ENCODE measurements around the gene PTPRK. TPM values are rescaled to one million over a fixed set of nuclear protein-coding genes. Genes with fewer than 3 reads are reported as not detected.

The PTPRK gene
- total and polyA plus RNA-seq, 2 of the 8 experiments (the other 6 are each of a cell fraction or from before 2014, with no cell fraction given) = 11.4 to 47.3 TPM

GRCh38 chr6:128152551-128152950, 367.8 kb downstream of the PTPRK start:
- Histone ChIP-seq H3K79me1 (ENCODE audit: low read depth, low read length) (no peaks in the 10 kb centered on the region), H3K18ac (ENCODE audit: extremely low read depth, low read length) (no peak overlapping the region), H3K4me2 (ENCODE audit: insufficient read depth in 1 of 2, low read depth in 2 of 2, low read length in 2 of 2) (no peak overlapping the region), H4K20me1 (replicated peaks in 1 of 2; ENCODE audit: control insufficient read depth in 1 of 2, insufficient read depth in 2 of 2, low read length in 2 of 2) (no peaks in the 10 kb centered on the region), H2BK20ac (ENCODE audit: low read length) (no peak overlapping the region), H2AK5ac (ENCODE audit: low read depth, low read length) (no peak overlapping the region), H3K27me3 (replicated peaks in 1 of 4; ENCODE audit: control insufficient read depth in 3 of 4, extremely low read depth in 1 of 4, insufficient read depth in 3 of 4, low read length in 3 of 4) (no peaks in the 10 kb centered on the region), H4K5ac (ENCODE audit: insufficient read length, low read depth, low read length) (no peak overlapping the region), H2BK5ac (ENCODE audit: low read depth, low read length) (no peak overlapping the region), H2BK120ac (replicated peaks; ENCODE audit: low read depth, low read length) (no peak overlapping the region), H3K23ac (ENCODE audit: insufficient read length) (no peak overlapping the region), H4K8ac (ENCODE audit: extremely low read depth, insufficient read depth, low read length) (no peak overlapping the region), H3K4me1 (replicated peaks in 1 of 4; ENCODE audit: control insufficient read depth in 3 of 4, insufficient read depth in 4 of 4, low read length in 3 of 4) (no peaks in the 10 kb centered on the region), H3K9ac (replicated peaks in 1 of 4; ENCODE audit: extremely low read depth in 1 of 4, low read depth in 3 of 4, low read length in 3 of 4) (no peak overlapping the region), H2AFZ (ENCODE audit: low read length) (no peak overlapping the region), H3K4ac (replicated peaks; ENCODE audit: insufficient read length, low read depth, low read length) (no peak overlapping the region), H3K36me3 (ENCODE audit: control insufficient read depth in 2 of 4, insufficient read depth in 4 of 4, low read length in 3 of 4) (no peaks in the 10 kb centered on the region), H2BK15ac (ENCODE audit: low read length) (no peak overlapping the region), H3K79me2 (ENCODE audit: control insufficient read depth in 1 of 2, insufficient read depth in 2 of 2, low read length in 2 of 2) (no peaks in the 10 kb centered on the region), H3K14ac (ENCODE audit: insufficient read length) (no peak overlapping the region), H2BK12ac (ENCODE audit: low read depth, low read length) (no peak overlapping the region), H3K9me3 (ENCODE audit: insufficient read depth in 2 of 2, low read depth in 1 of 2, low read length in 1 of 2) (no peaks in the 10 kb centered on the region), H3K4me3 (ENCODE audit: extremely low read depth in 1 of 4, insufficient read depth in 2 of 4, low read depth in 3 of 4, low read length in 4 of 4) (no peak overlapping the region), H3K27ac (ENCODE audit: low read depth, low read length) (no peak overlapping the region), H3K56ac (replicated peaks; ENCODE audit: insufficient read length, low read depth, low read length) (no peak overlapping the region), H4K91ac (replicated peaks; ENCODE audit: insufficient read length, low read length) (no peak overlapping the region), H3K23me2 (ENCODE audit: low read depth, low read length) (no peaks in the 10 kb centered on the region)
- no peak for DNase-seq (ENCODE audit: low read depth in 1 of 2, low spot score in 2 of 2)
- WGBS, 2 experiments (ENCODE audit: extremely low coverage in 1 of 2, insufficient coverage in 1 of 2, insufficient read length in 1 of 2, insufficient replicate concordance in 2 of 2, low coverage in 1 of 2, low lambda C conversion rate in 2 of 2, missing lambda C conversion rate in 1 of 2) = 88% methylated on average over 4 of the region's 4 CpGs; no CpG with 5 or more reads in 1 of the 2 experiments
- CTCF ChIA-PET (ENCODE audit: partially characterized antibody) = interaction anchor here (0.6 kb wide), 1 partner anchor 166 kb away, joined by 3 read pairs; no protein-coding TSS in a partner anchor
- POLR2A ChIA-PET (ENCODE audit: partially characterized antibody) = no interaction called here
- no peak for FAIRE-seq
- TF ChIP-seq ASH2L (IDR thresholded peaks at IDR 0.05; ENCODE audit: low read length) = no peak
- no peak for TF ChIP-seq MAFK (IDR thresholded peaks at IDR 0.05; ENCODE audit: low read depth, low read length)
- no peak for TF ChIP-seq SRF (IDR thresholded peaks at IDR 0.05; ENCODE audit: low read depth, low read length)
- TF ChIP-seq SIN3A (conservative IDR thresholded peaks at IDR 0.05 in 1 of 2, IDR thresholded peaks at IDR 0.05 in 1 of 2; ENCODE audit: low read depth in 1 of 2, low read length in 2 of 2) = no peak
- TF ChIP-seq SUZ12 (IDR thresholded peaks at IDR 0.05; ENCODE audit: low read length) = no peak
- no peak for TF ChIP-seq CBX8 (IDR thresholded peaks at IDR 0.05; ENCODE audit: borderline replicate concordance, low read depth, low read length)
- TF ChIP-seq GTF2F1 (IDR thresholded peaks at IDR 0.05; ENCODE audit: borderline replicate concordance, low read depth, low read length) = no peak
- no peak for TF ChIP-seq GABPA (IDR thresholded peaks at IDR 0.05; ENCODE audit: borderline replicate concordance, insufficient read depth, low read length)
- TF ChIP-seq SAP30 (IDR thresholded peaks at IDR 0.05; ENCODE audit: insufficient read depth, insufficient replicate concordance, low read length) = no peak
- TF ChIP-seq RFX5 (IDR thresholded peaks at IDR 0.05; ENCODE audit: borderline replicate concordance, low read depth, low read length) = no peak
- TF ChIP-seq MAX (IDR thresholded peaks at IDR 0.05) = no peak
- TF ChIP-seq CHD2 (IDR thresholded peaks at IDR 0.05; ENCODE audit: low read length) = no peak
- TF ChIP-seq BCL11A (IDR thresholded peaks at IDR 0.05; ENCODE audit: low read depth in 2 of 2, low read length in 2 of 2) = no peak
